Neural crest cell (in vitro differentiated cells): ENCODE measurements around the gene TBC1D23. TPM values are rescaled to one million over a fixed set of nuclear protein-coding genes. Genes with fewer than 3 reads are reported as not detected.

Experiments
- DNase-seq: peaks from one replicate; pipeline ENCODE4 v3.0.0; 2021; ENCODE audit warnings: low read depth, mixed read lengths, low spot score
- H3K27ac Mint-ChIP-seq: one replicate; pipeline ENCODE4 v1.8.0; 2021; ENCODE audit warnings: mild to moderate bottlenecking, mixed read lengths; ENCODE audit not compliant: unreplicated experiment
- H3K27me3 Mint-ChIP-seq: 2 replicates; pipeline ENCODE4 v1.8.0; 2021; ENCODE audit warnings: low read depth, mild to moderate bottlenecking, mixed read lengths
- H3K36me3 Mint-ChIP-seq: 2 replicates; pipeline ENCODE4 v1.8.0; 2021; ENCODE audit warnings: low read depth, mild to moderate bottlenecking, mixed read lengths
- H3K4me1 Mint-ChIP-seq: 2 replicates; pipeline ENCODE4 v1.8.0; 2021; ENCODE audit warnings: mixed read lengths
- H3K4me3 Mint-ChIP-seq: one replicate; pipeline ENCODE4 v1.8.0; 2021; ENCODE audit warnings: mild to moderate bottlenecking, mixed read lengths
- H3K9me3 Mint-ChIP-seq: 2 replicates; pipeline ENCODE4 v1.8.0; 2021; ENCODE audit warnings: mixed read lengths
- total RNA-seq: library from RNA; stranded (reverse); gene quantifications from 2 replicates; pipeline ENCODE4 v1.2.1, GENCODE V29; 2021
- TF ChIP-seq, protein P1 (sequence below): fragments of 200-600 bp; sonication (generic); conservative IDR thresholded peaks from 2 replicates; pipeline ENCODE4 v1.5.0; 2021; ENCODE audit warnings: antibody characterized with exemption, mild to moderate bottlenecking

TBC1D23 gene
- total RNA-seq, 1 donor from 2014 or later: 23.3 TPM

DNA sequence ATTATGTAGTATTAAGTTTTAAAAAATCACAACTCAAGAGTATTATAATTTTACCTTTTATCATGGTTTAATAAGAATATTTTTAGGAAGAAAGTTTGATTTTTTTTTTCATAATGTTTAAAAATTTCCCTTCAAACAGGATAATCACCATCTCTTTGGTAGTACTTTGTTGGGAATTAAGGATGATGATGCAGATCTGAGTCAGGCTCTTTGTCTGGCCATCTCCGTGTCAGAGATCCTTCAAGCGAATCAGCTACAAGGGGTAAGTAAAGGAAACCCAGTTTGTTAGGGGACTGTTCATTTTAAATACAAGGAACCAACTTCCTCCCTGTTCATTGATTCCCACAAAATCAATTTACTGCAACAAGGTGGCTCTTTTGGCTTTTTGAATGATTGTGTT lies 37.0 kb downstream of the TBC1D23 start:
- H3K9me3 Mint-ChIP-seq: no peaks in the 10 kb centered on the region
- TF ChIP-seq, protein P1, sequence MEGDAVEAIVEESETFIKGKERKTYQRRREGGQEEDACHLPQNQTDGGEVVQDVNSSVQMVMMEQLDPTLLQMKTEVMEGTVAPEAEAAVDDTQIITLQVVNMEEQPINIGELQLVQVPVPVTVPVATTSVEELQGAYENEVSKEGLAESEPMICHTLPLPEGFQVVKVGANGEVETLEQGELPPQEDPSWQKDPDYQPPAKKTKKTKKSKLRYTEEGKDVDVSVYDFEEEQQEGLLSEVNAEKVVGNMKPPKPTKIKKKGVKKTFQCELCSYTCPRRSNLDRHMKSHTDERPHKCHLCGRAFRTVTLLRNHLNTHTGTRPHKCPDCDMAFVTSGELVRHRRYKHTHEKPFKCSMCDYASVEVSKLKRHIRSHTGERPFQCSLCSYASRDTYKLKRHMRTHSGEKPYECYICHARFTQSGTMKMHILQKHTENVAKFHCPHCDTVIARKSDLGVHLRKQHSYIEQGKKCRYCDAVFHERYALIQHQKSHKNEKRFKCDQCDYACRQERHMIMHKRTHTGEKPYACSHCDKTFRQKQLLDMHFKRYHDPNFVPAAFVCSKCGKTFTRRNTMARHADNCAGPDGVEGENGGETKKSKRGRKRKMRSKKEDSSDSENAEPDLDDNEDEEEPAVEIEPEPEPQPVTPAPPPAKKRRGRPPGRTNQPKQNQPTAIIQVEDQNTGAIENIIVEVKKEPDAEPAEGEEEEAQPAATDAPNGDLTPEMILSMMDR: no peak
- H3K27ac Mint-ChIP-seq: no peak overlapping the region
- H3K4me1 Mint-ChIP-seq: no peaks in the 10 kb centered on the region
- no peak for DNase-seq
- H3K27me3 Mint-ChIP-seq: no peaks in the 10 kb centered on the region
- H3K4me3 Mint-ChIP-seq: no peak overlapping the region
- peaks cover 2% of the 10 kb centered on the region for H3K36me3 Mint-ChIP-seq

DNA sequence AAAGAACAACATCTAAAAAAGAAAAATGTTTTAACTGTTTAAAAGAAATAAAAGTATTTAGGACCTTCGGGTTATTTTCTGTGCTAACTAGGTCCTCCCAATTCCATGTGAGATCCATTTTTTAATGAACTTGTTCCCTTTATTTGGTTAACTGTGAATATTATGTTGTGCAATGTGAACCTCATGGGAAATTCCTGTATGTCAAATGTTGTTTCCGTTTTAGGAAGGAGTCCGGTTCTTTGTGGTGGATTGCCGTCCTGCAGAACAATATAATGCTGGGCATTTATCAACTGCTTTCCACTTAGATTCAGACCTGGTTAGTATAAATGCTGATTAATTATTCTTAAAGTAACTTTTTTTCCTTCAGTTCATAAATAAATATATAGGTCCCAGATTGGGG lies 38.2 kb downstream of the TBC1D23 start:
- no peak for DNase-seq
- peaks cover 2% of the 10 kb centered on the region for H3K36me3 Mint-ChIP-seq
- H3K4me3 Mint-ChIP-seq: no peak overlapping the region
- TF ChIP-seq, protein P1: no peak
- no peaks in the 10 kb centered on the region for H3K9me3 Mint-ChIP-seq
- H3K27me3 Mint-ChIP-seq: no peaks in the 10 kb centered on the region
- no peaks in the 10 kb centered on the region for H3K4me1 Mint-ChIP-seq
- H3K27ac Mint-ChIP-seq: no peak overlapping the region

DNA sequence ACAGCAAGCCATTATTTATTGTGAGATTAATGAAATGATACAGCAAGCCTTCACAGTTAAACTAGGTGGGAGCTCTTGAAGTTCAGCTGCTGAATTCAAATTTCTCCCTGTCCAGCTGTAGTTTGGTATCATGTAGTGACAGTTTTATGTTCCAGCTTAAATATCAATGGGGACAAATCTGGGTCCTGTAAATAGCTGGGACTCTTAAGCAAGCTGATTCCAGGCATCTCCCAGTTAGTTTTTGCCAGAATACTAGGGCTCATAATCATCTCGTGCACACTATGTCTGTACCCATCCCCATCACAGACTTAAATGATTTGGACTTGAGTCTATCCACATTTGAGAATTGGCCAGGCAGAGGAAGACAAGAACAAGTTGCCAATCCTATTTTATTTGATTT lies 45.9 kb downstream of the TBC1D23 start:
- no peaks in the 10 kb centered on the region for H3K9me3 Mint-ChIP-seq
- TF ChIP-seq, protein P1: no peak
- H3K4me1 Mint-ChIP-seq: no peaks in the 10 kb centered on the region
- H3K4me3 Mint-ChIP-seq: no peak overlapping the region
- DNase-seq: no peak
- no peaks in the 10 kb centered on the region for H3K36me3 Mint-ChIP-seq
- H3K27ac Mint-ChIP-seq: no peak overlapping the region
- no peaks in the 10 kb centered on the region for H3K27me3 Mint-ChIP-seq

DNA sequence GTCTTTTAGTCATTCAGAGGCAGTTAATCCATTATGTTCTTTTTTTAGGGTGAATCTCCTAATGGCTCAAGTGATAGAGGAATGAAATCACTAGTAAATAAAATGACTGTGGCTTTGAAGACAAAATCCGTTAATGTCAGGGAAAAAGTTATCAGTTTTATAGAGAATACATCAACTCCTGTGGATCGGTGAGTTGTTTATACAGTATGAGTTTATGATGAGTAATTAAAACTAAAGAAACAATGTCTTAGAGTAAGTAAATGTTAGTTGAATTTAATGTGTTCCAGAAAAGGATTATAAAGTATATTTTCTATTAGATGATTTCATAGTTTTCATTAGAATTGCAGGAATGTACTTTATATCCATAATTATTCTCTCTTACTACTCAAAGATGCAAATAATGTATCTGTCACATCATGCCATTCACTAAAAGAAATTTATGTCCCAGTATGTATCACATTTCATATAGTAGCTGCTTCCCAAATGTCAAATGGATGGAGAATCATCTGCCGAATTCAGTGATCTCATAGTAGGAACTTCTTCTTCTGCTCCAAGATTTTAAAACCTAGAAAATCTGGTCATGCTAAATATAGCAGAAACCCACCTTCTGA lies 49.7 kb downstream of the TBC1D23 start:
- no peak for DNase-seq
- TF ChIP-seq, protein P1: no peak
- no peaks in the 10 kb centered on the region for H3K27me3 Mint-ChIP-seq

DNA sequence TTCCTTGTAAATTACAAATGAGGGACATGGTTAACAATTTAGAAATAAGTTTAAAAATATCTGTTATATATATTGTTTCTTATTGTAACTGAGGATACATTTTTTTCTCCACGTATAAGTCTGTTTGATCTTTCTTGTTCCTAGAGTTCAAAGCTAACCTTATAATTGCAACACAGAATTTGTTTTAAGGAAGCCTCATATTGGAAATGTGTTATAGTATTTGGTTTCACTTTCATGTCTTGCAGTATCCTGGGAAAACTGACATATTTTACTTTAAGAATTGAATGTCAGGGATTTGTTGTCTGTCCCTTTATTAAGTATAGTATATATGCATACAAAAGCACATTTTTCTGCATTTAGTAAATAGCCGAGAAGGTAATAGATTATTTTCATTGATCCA lies 50.2 kb downstream of the TBC1D23 start:
- TF ChIP-seq, protein P1: no peak
- Mint-ChIP-seq H3K36me3 (no peaks in the 10 kb centered on the region), H3K27ac (no peak overlapping the region), H3K9me3 (no peaks in the 10 kb centered on the region), H3K27me3 (no peaks in the 10 kb centered on the region), H3K4me3 (no peak overlapping the region), H3K4me1 (no peaks in the 10 kb centered on the region)
- DNase-seq: no peak

More for the DNA sequence above, 49.7 kb downstream of the TBC1D23 start:
- Mint-ChIP-seq H3K9me3 (no peaks in the 10 kb centered on the region), H3K27ac (no peak overlapping the region), H3K36me3 (no peaks in the 10 kb centered on the region), H3K4me3 (no peak overlapping the region), H3K4me1 (no peaks in the 10 kb centered on the region)
